Activated CD4-positive, alpha-beta memory T cell treated with anti-CD3 and anti-CD28 coated beads for 36 hours (primary cell): ENCODE measurements around the gene ACTRT2. TPM values are rescaled to one million over a fixed set of nuclear protein-coding genes. Genes with fewer than 3 reads are reported as not detected.

Experiments used
- CTCF ChIA-PET: fragments of 350-600 bp; sonication (Branson Sonifier 250); formaldehyde crosslinking; loops from one replicate; lab custom pipeline; 2021; ENCODE audit warnings: antibody characterized with exemption, inconsistent platforms; lab: Charles Lee
- POLR2A ChIA-PET: fragments of 350-600 bp; sonication (Branson Sonifier 250); formaldehyde crosslinking; loops from one replicate; lab custom pipeline; 2021; ENCODE audit warnings: antibody characterized with exemption; lab: Charles Lee
- DNase-seq: peaks from one replicate; pipeline ENCODE4 v3.0.0-alpha.2; 2020
- H3K27ac Mint-ChIP-seq: one replicate; pipeline ENCODE4 v1.8.0; 2021; ENCODE audit warnings: mixed read lengths
- H3K27me3 Mint-ChIP-seq: one replicate; pipeline ENCODE4 v1.8.0; 2021; ENCODE audit warnings: mixed read lengths
- H3K36me3 Mint-ChIP-seq: one replicate; pipeline ENCODE4 v1.8.0; 2021; ENCODE audit warnings: mixed read lengths
- H3K4me1 Mint-ChIP-seq: one replicate; pipeline ENCODE4 v1.8.0; 2021; ENCODE audit warnings: low read depth, mixed read lengths
- H3K4me3 Mint-ChIP-seq: one replicate; pipeline ENCODE4 v1.8.0; 2021; ENCODE audit warnings: mild to moderate bottlenecking, mixed read lengths
- H3K9me3 Mint-ChIP-seq: one replicate; pipeline ENCODE4 v1.8.0; 2021; ENCODE audit warnings: mixed read lengths
- intact Hi-C: fragments of 100-400 bp; cut with micrococcal nuclease; formaldehyde crosslinking; loops from one replicate; pipeline ENCODE4 v1.15.1; 2023
- total RNA-seq, 2 experiments: library from RNA; stranded (reverse); gene quantifications; one replicate each; pipeline ENCODE4 v1.2.3, GENCODE V29; 2021

Gene ACTRT2
- not detected for total RNA-seq

- POLR2A ChIA-PET = no interaction called here
- CTCF ChIA-PET = no interaction called here
- H3K36me3 Mint-ChIP-seq = no peaks in the 10 kb centered on the region
These were observed at the start of gene ACTRT2 for GRCh38 chr1:3021233-3021671. TSS of gene ACTRT2 (plus strand) at chr1:3021467. CDS start at chr1:3021687, 220 bp downstream.

GRCh38 chr1:2971609-2972008 lies 49.7 kb upstream of the ACTRT2 start:
- ChIA-PET CTCF (no interaction called here), POLR2A (no interaction called here)
- Mint-ChIP-seq H3K9me3 (no peaks in the 10 kb centered on the region), H3K27me3 (peaks cover 5% of the 10 kb centered on the region), H3K36me3 (no peaks in the 10 kb centered on the region), H3K27ac (no peak overlapping the region), H3K4me3 (no peak overlapping the region), H3K4me1 (peaks cover 2% of the 10 kb centered on the region)
- intact Hi-C loops = no loop called here
- no peak for DNase-seq

More at GRCh38 chr1:3021233-3021671, at the start of gene ACTRT2:
- no peak for DNase-seq
- Mint-ChIP-seq H3K9me3 (no peaks in the 10 kb centered on the region), H3K4me1 (no peaks in the 10 kb centered on the region), H3K4me3 (no peak within 1 kb of the TSS), H3K27me3 (peaks cover 2% of the 10 kb centered on the region), H3K27ac (no peak within 1 kb of the TSS)
- intact Hi-C loops = no loop called here

- DNase-seq = no peak
- ChIA-PET CTCF (no interaction called here), POLR2A (no interaction called here)
- Mint-ChIP-seq H3K4me3 (no peak overlapping the region), H3K9me3 (no peaks in the 10 kb centered on the region), H3K4me1 (peaks cover 2% of the 10 kb centered on the region), H3K27ac (no peak overlapping the region), H3K27me3 (peaks cover 5% of the 10 kb centered on the region), H3K36me3 (no peaks in the 10 kb centered on the region)
- intact Hi-C loops = no loop called here
These were observed 49.0 kb upstream of the ACTRT2 start for GRCh38 chr1:2972011-2972878.

- H3K36me3 Mint-ChIP-seq = no peaks in the 10 kb centered on the region
- H3K27me3 Mint-ChIP-seq = peaks cover 5% of the 10 kb centered on the region
- POLR2A ChIA-PET = no interaction called here
- H3K4me1 Mint-ChIP-seq = peaks cover 2% of the 10 kb centered on the region
- H3K27ac Mint-ChIP-seq = no peak overlapping the region
- intact Hi-C loops = no loop called here
- H3K4me3 Mint-ChIP-seq = no peak overlapping the region
- no peak for DNase-seq
- CTCF ChIA-PET = no interaction called here
- no peaks in the 10 kb centered on the region for H3K9me3 Mint-ChIP-seq
These were observed 48.2 kb upstream of the ACTRT2 start for GRCh38 chr1:2972879-2973575.

GRCh38 chr1:2973601-2974593 lies 47.4 kb upstream of the ACTRT2 start:
- peaks cover 4% of the 10 kb centered on the region for H3K27me3 Mint-ChIP-seq
- ChIA-PET CTCF (no interaction called here), POLR2A (no interaction called here)
- no peak overlapping the region for H3K4me3 Mint-ChIP-seq
- no peaks in the 10 kb centered on the region for H3K9me3 Mint-ChIP-seq
- DNase-seq = no peak
- intact Hi-C loops = no loop called here
- H3K36me3 Mint-ChIP-seq = no peaks in the 10 kb centered on the region
- peaks cover 2% of the 10 kb centered on the region for H3K4me1 Mint-ChIP-seq
- H3K27ac Mint-ChIP-seq = no peak overlapping the region

- Mint-ChIP-seq H3K4me1 (peaks cover 2% of the 10 kb centered on the region), H3K4me3 (no peak overlapping the region), H3K27ac (no peak overlapping the region), H3K9me3 (no peaks in the 10 kb centered on the region), H3K27me3 (peaks cover 2% of the 10 kb centered on the region), H3K36me3 (no peaks in the 10 kb centered on the region)
- POLR2A ChIA-PET = no interaction called here
- intact Hi-C loops = no loop called here
- no peak for DNase-seq
- CTCF ChIA-PET = no interaction called here
These were observed 46.5 kb upstream of the ACTRT2 start for GRCh38 chr1:2974701-2975301.

- ChIA-PET CTCF (no interaction called here), POLR2A (no interaction called here)
- Mint-ChIP-seq H3K9me3 (no peaks in the 10 kb centered on the region), H3K36me3 (no peaks in the 10 kb centered on the region), H3K27ac (no peak overlapping the region), H3K4me3 (no peak overlapping the region), H3K4me1 (peaks cover 2% of the 10 kb centered on the region), H3K27me3 (peaks cover 2% of the 10 kb centered on the region)
- DNase-seq = no peak
- intact Hi-C loops = no loop called here
These were observed 45.6 kb upstream of the ACTRT2 start for GRCh38 chr1:2975466-2976179.

GRCh38 chr1:2976180-2976562 lies 45.1 kb upstream of the ACTRT2 start:
- DNase-seq = no peak
- CTCF ChIA-PET = no interaction called here
- intact Hi-C loops = no loop called here
- peaks cover 2% of the 10 kb centered on the region for H3K27me3 Mint-ChIP-seq
- peaks cover 2% of the 10 kb centered on the region for H3K4me1 Mint-ChIP-seq
- POLR2A ChIA-PET = no interaction called here
- no peak overlapping the region for H3K4me3 Mint-ChIP-seq
- no peaks in the 10 kb centered on the region for H3K36me3 Mint-ChIP-seq
- no peaks in the 10 kb centered on the region for H3K9me3 Mint-ChIP-seq
- H3K27ac Mint-ChIP-seq = no peak overlapping the region

- Mint-ChIP-seq H3K4me3 (no peak overlapping the region), H3K36me3 (no peaks in the 10 kb centered on the region), H3K27ac (no peak overlapping the region), H3K27me3 (no peaks in the 10 kb centered on the region), H3K4me1 (peaks cover 2% of the 10 kb centered on the region), H3K9me3 (no peaks in the 10 kb centered on the region)
- intact Hi-C loops = no loop called here
- ChIA-PET POLR2A (no interaction called here), CTCF (no interaction called here)
- no peak for DNase-seq
These were observed 43.2 kb upstream of the ACTRT2 start for GRCh38 chr1:2977886-2978611.

GRCh38 chr1:2978691-2979190 lies 42.5 kb upstream of the ACTRT2 start:
- CTCF ChIA-PET = no interaction called here
- H3K27me3 Mint-ChIP-seq = no peaks in the 10 kb centered on the region
- H3K9me3 Mint-ChIP-seq = no peaks in the 10 kb centered on the region
- no peak overlapping the region for H3K4me3 Mint-ChIP-seq
- H3K27ac Mint-ChIP-seq = no peak overlapping the region
- no peak for DNase-seq
- H3K4me1 Mint-ChIP-seq = peaks cover 2% of the 10 kb centered on the region
- no peaks in the 10 kb centered on the region for H3K36me3 Mint-ChIP-seq
- POLR2A ChIA-PET = no interaction called here
- intact Hi-C loops = no loop called here
